RWPE2 (cell line): ENCODE results near the gene SLC26A2.

Source experiments
- ATAC-seq: fragments of 200-7000 bp; cut with Tn5 transposase; 3 replicates; pipeline ENCODE4 v1.9.1; 2021; ENCODE audit warnings: low read depth
- DNase-seq: peaks from one replicate; pipeline ENCODE4 v3.0.0-alpha.2; 2020; ENCODE audit warnings: low spot score
- H3K27ac ChIP-seq: fragments of 450-650 bp; 2 replicates; pipeline ENCODE4 v1.5.1; 2017; ENCODE audit warnings: mild to moderate bottlenecking; ENCODE audit not compliant: poor library complexity, severe bottlenecking
- H3K27me3 ChIP-seq: fragments of 250-450 bp; sonication (Bioruptor Pico); 2 replicates; pipeline ENCODE4 v1.5.1; 2021; ENCODE audit warnings: mild to moderate bottlenecking, moderate library complexity; ENCODE audit not compliant: insufficient read depth, poor library complexity, severe bottlenecking
- H3K36me3 ChIP-seq: fragments of 250-450 bp; sonication (Bioruptor Pico); 2 replicates; pipeline ENCODE4 v1.5.1; 2020; ENCODE audit warnings: low read depth, mild to moderate bottlenecking, moderate library complexity
- H3K4me1 ChIP-seq: fragments of 250-450 bp; sonication (Bioruptor Pico); 2 replicates; pipeline ENCODE4 v1.5.1; 2021; ENCODE audit warnings: mild to moderate bottlenecking, moderate library complexity; ENCODE audit not compliant: insufficient read depth, poor library complexity, severe bottlenecking
- H3K4me3 ChIP-seq: fragments of 250-450 bp; sonication (Bioruptor Pico); 2 replicates; pipeline ENCODE4 v1.5.1; 2021; ENCODE audit warnings: mild to moderate bottlenecking, moderate library complexity; ENCODE audit not compliant: severe bottlenecking
- H3K9me3 ChIP-seq: fragments of 250-450 bp; sonication (Bioruptor Pico); 2 replicates; pipeline ENCODE4 v1.5.1; 2021; ENCODE audit warnings: mild to moderate bottlenecking, moderate library complexity; ENCODE audit not compliant: severe bottlenecking
- CTCF ChIP-seq: fragments of 450-650 bp; IDR thresholded peaks from one replicate; pipeline ENCODE4 v1.5.1; 2017; ENCODE audit warnings: mild to moderate bottlenecking, moderate library complexity; ENCODE audit not compliant: poor library complexity, severe bottlenecking

The SLC26A2 gene

GRCh38 chr5:150033334-150033733 is 72.8 kb downstream of the SLC26A2 start:
- no peak overlapping the region for H3K27ac ChIP-seq
- TF ChIP-seq CTCF: no peak
- no peaks in the 10 kb centered on the region for H3K27me3 ChIP-seq
- peaks cover 95% of the 10 kb centered on the region for H3K36me3 ChIP-seq
- DNase-seq: no peak
- no peak overlapping the region for H3K4me3 ChIP-seq
- H3K4me1 ChIP-seq: peaks cover 11% of the 10 kb centered on the region
- no peaks in the 10 kb centered on the region for H3K9me3 ChIP-seq
- no peak for ATAC-seq

- H3K27me3 ChIP-seq: no peaks in the 10 kb centered on the region
- peaks cover 11% of the 10 kb centered on the region for H3K4me1 ChIP-seq
- ATAC-seq: no peak
- H3K27ac ChIP-seq: no peak overlapping the region
- no peak overlapping the region for H3K4me3 ChIP-seq
- H3K9me3 ChIP-seq: no peaks in the 10 kb centered on the region
- no peak for TF ChIP-seq CTCF
- peaks cover 96% of the 10 kb centered on the region for H3K36me3 ChIP-seq
- no peak for DNase-seq
Measured at GRCh38 chr5:150034662-150035061, 74.1 kb downstream of the SLC26A2 start.

GRCh38 chr5:150035139-150035895 is 74.8 kb downstream of the SLC26A2 start:
- no peak for TF ChIP-seq CTCF
- H3K9me3 ChIP-seq: no peaks in the 10 kb centered on the region
- H3K4me3 ChIP-seq: no peak overlapping the region
- H3K4me1 ChIP-seq: peaks cover 11% of the 10 kb centered on the region
- ATAC-seq (no peak), DNase-seq (no peak)
- H3K27ac ChIP-seq: peak overlapping the region; percentile 59
- H3K27me3 ChIP-seq: no peaks in the 10 kb centered on the region
- peaks cover 96% of the 10 kb centered on the region for H3K36me3 ChIP-seq

GRCh38 chr5:150036513-150036912 is 76.0 kb downstream of the SLC26A2 start:
- TF ChIP-seq CTCF: no peak
- H3K4me1 ChIP-seq: peaks cover 11% of the 10 kb centered on the region
- no peak overlapping the region for H3K4me3 ChIP-seq
- H3K27me3 ChIP-seq: no peaks in the 10 kb centered on the region
- H3K9me3 ChIP-seq: no peaks in the 10 kb centered on the region
- H3K27ac ChIP-seq: peak overlapping the region; percentile 59
- DNase-seq: peak; percentile 93
- ATAC-seq: peak; percentile 100
- peaks cover 96% of the 10 kb centered on the region for H3K36me3 ChIP-seq
